ENCODE results near the gene SLC13A2.
A peak's percentile ranks its signal among the peaks of the same experiment; 100 is the strongest.

The SLC13A2 gene

GRCh38 chr17:28471531-28472342 lies 1.7 kb upstream of the SLC13A2 start:
- DNase-seq, result no peak

GRCh38 chr17:28472871-28473497 lies 460 bp upstream of the SLC13A2 start:
- no peak for DNase-seq

GRCh38 chr17:28474111-28474531 lies 677 bp downstream of the SLC13A2 start:
- DNase-seq, result no peak

- DNase-seq, result no peak
These were observed 1.9 kb downstream of the SLC13A2 start for GRCh38 chr17:28475151-28475900.

GRCh38 chr17:28476076-28476865 lies 2.8 kb downstream of the SLC13A2 start:
- no peak for DNase-seq

GRCh38 chr17:28477928-28478327 lies 4.5 kb downstream of the SLC13A2 start:
- DNase-seq, result no peak

- DNase-seq, result peak; percentile 30
These were observed 5.5 kb downstream of the SLC13A2 start for GRCh38 chr17:28478712-28479615.

GRCh38 chr17:28480278-28480677 lies 6.8 kb downstream of the SLC13A2 start:
- DNase-seq, result no peak

- DNase-seq, result no peak
These were observed 7.5 kb downstream of the SLC13A2 start for GRCh38 chr17:28480799-28481571.

- no peak for DNase-seq
These were observed 9.2 kb downstream of the SLC13A2 start for GRCh38 chr17:28482551-28483199.

GRCh38 chr17:28484296-28484695 lies 10.9 kb downstream of the SLC13A2 start:
- DNase-seq, result no peak

GRCh38 chr17:28485049-28485448 lies 11.6 kb downstream of the SLC13A2 start:
- DNase-seq, result no peak

GRCh38 chr17:28487881-28488532 lies 14.6 kb downstream of the SLC13A2 start:
- no peak for DNase-seq

GRCh38 chr17:28488533-28489276 lies 15.3 kb downstream of the SLC13A2 start:
- no peak for DNase-seq

- DNase-seq, result no peak
These were observed 17.8 kb downstream of the SLC13A2 start for GRCh38 chr17:28491286-28491685.

- DNase-seq, result no peak
These were observed 18.4 kb downstream of the SLC13A2 start for GRCh38 chr17:28491860-28492259.

GRCh38 chr17:28492352-28493310 lies 19.2 kb downstream of the SLC13A2 start:
- DNase-seq, result no peak

- DNase-seq, result no peak
These were observed 20.0 kb downstream of the SLC13A2 start for GRCh38 chr17:28493460-28493859.
